Activated CD4-positive, alpha-beta T cell treated with anti-CD3 and anti-CD28 coated beads, Interleukin-2, amount 10 ng/mL, durations not matched to agents 24 days and 14 days (primary cell): Measurements from ENCODE around the gene GBGT1. TPM values are rescaled to one million over a fixed set of nuclear protein-coding genes. Genes with fewer than 3 reads are reported as not detected.

Experiments
- DNase-seq: peaks from one replicate; pipeline ENCODE4 v3.0.0; 2022
- H3K27ac Mint-ChIP-seq: one replicate; pipeline ENCODE4 v1.8.0; 2022; ENCODE audit warnings: mild to moderate bottlenecking, mixed read lengths
- H3K27me3 Mint-ChIP-seq: one replicate; pipeline ENCODE4 v1.8.0; 2022; ENCODE audit warnings: mixed read lengths
- H3K36me3 Mint-ChIP-seq: one replicate; pipeline ENCODE4 v1.8.0; 2022; ENCODE audit warnings: low read depth, mild to moderate bottlenecking, mixed read lengths
- H3K4me1 Mint-ChIP-seq: one replicate; pipeline ENCODE4 v1.8.0; 2021; ENCODE audit warnings: mixed read lengths
- H3K4me3 Mint-ChIP-seq: one replicate; pipeline ENCODE4 v1.8.0; 2022; ENCODE audit warnings: mild to moderate bottlenecking, moderate library complexity, mixed read lengths
- H3K9me3 Mint-ChIP-seq: one replicate; pipeline ENCODE4 v1.8.0; 2021; ENCODE audit warnings: mixed read lengths
- intact Hi-C: fragments of 100-400 bp; cut with micrococcal nuclease; formaldehyde crosslinking; loops from one replicate; pipeline ENCODE4 v1.15.1; 2023
- total RNA-seq: library from RNA; stranded (reverse); gene quantifications from 2 replicates; pipeline ENCODE4 v1.2.3, GENCODE V29; 2022

Gene GBGT1
- total RNA-seq, 1 donor from 2014 or later, result 8.2 TPM

- no peak for DNase-seq
- Mint-ChIP-seq H3K27me3 (no peaks in the 10 kb centered on the region), H3K9me3 (no peaks in the 10 kb centered on the region), H3K4me3 (no peak overlapping the region), H3K36me3 (peaks cover 17% of the 10 kb centered on the region), H3K4me1 (peaks cover 63% of the 10 kb centered on the region), H3K27ac (peak overlapping the region; percentile 100)
- intact Hi-C loops, result loop anchor here (10.0 kb wide), 1 partner anchor 265 kb away; the partner anchor contains the start of genes AK8 and SPACA9
Measured at GRCh38 chr9:133139246-133140173, 24.2 kb downstream of the GBGT1 start.

GRCh38 chr9:133137451-133138231 is 26.1 kb downstream of the GBGT1 start:
- Mint-ChIP-seq H3K4me1 (peaks cover 63% of the 10 kb centered on the region), H3K36me3 (peaks cover 14% of the 10 kb centered on the region), H3K4me3 (peak overlapping the region; percentile 72), H3K27ac (peak overlapping the region; percentile 100), H3K9me3 (no peaks in the 10 kb centered on the region), H3K27me3 (no peaks in the 10 kb centered on the region)
- intact Hi-C loops, result no loop called here
- DNase-seq, result peak; percentile 85

DNA sequence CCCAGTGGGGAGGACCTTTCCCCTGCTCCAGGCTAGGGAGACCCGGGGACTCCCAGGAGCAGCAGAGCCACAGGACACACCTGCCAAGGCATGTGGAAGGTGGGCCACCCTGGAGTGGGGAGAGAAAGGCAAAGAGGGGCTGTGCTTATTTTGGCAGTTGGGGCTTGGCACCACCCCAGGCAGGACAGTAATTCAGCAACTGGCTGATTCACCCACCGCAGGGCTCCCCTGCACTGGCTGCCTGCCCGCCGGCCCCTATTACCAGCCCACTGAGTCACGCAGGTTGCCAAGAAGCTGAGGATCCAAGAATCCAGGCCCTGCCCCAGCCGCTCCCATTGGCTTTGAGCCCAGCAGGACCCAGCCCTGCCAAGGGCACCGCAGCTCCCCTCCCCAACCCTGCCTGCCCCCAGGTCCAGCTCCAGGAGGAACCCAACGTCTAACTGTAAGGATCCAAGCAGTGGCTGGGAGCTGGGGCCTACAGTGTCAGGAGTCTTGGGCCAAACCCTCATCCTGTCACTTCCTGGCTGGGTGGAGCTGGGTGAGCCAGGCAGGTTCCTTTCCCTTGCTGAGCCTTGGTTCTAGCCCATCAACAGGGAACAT is 28.5 kb downstream of the GBGT1 start:
- H3K27me3 Mint-ChIP-seq, result no peaks in the 10 kb centered on the region
- intact Hi-C loops, result no loop called here
- no peaks in the 10 kb centered on the region for H3K9me3 Mint-ChIP-seq
- H3K27ac Mint-ChIP-seq, result peak overlapping the region; percentile 100
- peak overlapping the region; percentile 74 for H3K4me3 Mint-ChIP-seq
- H3K36me3 Mint-ChIP-seq, result peaks cover 19% of the 10 kb centered on the region
- peaks cover 60% of the 10 kb centered on the region for H3K4me1 Mint-ChIP-seq
- peak; percentile 83 for DNase-seq

GRCh38 chr9:133134388-133135145 is 29.1 kb downstream of the GBGT1 start:
- Mint-ChIP-seq H3K27ac (peak overlapping the region; percentile 100), H3K4me3 (peak overlapping the region; percentile 68), H3K36me3 (peaks cover 19% of the 10 kb centered on the region), H3K4me1 (peaks cover 60% of the 10 kb centered on the region), H3K9me3 (no peaks in the 10 kb centered on the region), H3K27me3 (no peaks in the 10 kb centered on the region)
- intact Hi-C loops, result no loop called here
- no peak for DNase-seq

DNA sequence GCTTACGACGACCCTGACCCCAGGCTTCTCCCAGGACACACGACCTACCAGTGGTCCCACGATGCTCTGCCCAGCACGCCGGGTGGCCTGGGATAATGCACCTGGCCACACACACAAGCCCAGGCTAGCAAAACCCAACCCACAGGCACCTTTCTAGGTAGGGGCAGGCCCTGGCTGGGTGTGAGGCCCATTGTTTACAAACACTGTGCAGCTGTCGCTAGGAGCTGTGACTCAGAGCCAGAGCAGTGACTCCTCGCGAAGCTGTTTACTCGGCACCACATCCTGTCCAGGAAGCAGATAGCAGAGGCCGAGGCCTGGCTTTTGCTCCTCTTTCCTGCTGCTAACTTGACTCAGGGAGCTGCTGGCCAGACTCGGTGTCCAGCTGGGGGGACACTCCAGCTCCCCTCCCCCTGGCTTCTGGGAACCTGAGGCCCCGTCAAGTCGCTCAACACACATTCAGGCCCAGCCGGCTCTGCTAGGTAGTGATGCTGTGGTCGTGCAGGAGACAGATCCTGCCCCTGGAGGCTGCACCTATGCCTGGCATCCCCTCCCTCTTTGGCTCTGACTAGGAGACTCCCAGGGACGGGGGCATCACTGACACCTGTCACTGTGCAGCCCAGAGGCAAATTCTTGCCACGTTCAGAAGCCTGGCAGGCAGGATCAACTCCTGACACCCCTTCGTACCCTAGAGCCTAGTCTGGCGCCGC is 29.9 kb downstream of the GBGT1 start:
- peak overlapping the region; percentile 68 for H3K4me3 Mint-ChIP-seq
- DNase-seq, result peak; percentile 97
- intact Hi-C loops, result loop anchor here (1.0 to 2.0 kb wide), 3 partner anchors 10 to 19 kb away; partner anchors contain the start of gene RALGDS
- peak overlapping the region; percentile 100 for H3K27ac Mint-ChIP-seq
- peaks cover 18% of the 10 kb centered on the region for H3K36me3 Mint-ChIP-seq
- no peaks in the 10 kb centered on the region for H3K9me3 Mint-ChIP-seq
- H3K4me1 Mint-ChIP-seq, result peaks cover 61% of the 10 kb centered on the region
- H3K27me3 Mint-ChIP-seq, result no peaks in the 10 kb centered on the region

GRCh38 chr9:133132174-133132573 is 31.5 kb downstream of the GBGT1 start:
- no peak for DNase-seq
- peak overlapping the region; percentile 100 for H3K27ac Mint-ChIP-seq
- peaks cover 23% of the 10 kb centered on the region for H3K36me3 Mint-ChIP-seq
- H3K4me3 Mint-ChIP-seq, result peak overlapping the region; percentile 85
- intact Hi-C loops, result loop anchor here (2.0 kb wide), 1 partner anchor 17 kb away; no protein-coding TSS in a partner anchor
- peaks cover 54% of the 10 kb centered on the region for H3K4me1 Mint-ChIP-seq
- no peaks in the 10 kb centered on the region for H3K27me3 Mint-ChIP-seq
- H3K9me3 Mint-ChIP-seq, result no peaks in the 10 kb centered on the region

DNA sequence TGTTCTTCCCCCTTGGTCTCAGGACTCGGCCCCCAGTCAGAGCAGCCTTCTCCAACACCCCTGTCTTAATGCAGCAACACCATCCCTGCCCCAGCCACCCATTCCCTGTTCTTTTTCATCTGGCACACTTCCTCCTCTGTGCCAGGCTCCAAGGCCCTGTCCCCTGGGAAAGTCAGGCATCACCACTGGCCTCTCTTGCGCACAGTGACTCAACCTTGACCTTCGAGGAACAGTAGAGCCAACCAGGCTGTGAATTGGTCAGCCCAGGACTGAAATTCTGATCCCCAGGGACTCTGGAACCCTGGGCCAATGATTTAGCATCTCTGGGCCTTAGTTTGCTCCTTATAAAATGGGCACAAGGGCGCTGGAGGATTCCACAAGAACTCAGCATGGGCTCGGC is 32.2 kb downstream of the GBGT1 start:
- Mint-ChIP-seq H3K4me3 (peak overlapping the region; percentile 85), H3K4me1 (peaks cover 52% of the 10 kb centered on the region), H3K36me3 (peaks cover 23% of the 10 kb centered on the region)

DNA sequence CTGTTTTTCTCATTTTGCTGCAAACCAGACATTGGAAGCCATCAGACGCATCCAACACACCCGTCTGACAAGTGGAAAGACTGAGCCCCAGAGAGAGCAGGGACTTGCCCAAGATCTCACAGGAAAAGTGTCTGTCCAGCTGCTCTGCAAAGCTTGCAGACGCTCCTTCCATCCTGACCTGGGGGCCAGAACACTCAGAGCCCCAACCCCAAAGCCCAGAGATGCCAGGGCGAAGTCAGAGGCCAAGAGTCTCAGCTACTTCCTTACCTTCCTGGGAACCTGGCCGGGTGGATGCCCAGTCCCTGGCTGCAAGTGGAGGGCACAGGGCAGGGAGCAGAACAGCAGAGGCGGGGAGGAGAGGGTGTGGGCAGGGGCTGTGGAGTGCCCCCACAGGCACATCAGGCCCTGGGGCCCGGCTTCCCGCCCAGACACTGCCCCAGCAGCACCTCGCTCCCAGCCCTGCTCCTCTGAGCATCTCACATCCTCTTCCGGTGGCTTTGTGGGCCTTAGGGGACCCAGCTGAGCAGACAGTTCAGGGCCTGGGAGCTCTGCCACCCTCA is 32.9 kb downstream of the GBGT1 start:
- Mint-ChIP-seq H3K27me3 (no peaks in the 10 kb centered on the region), H3K27ac (peak overlapping the region; percentile 100), H3K4me3 (peak overlapping the region; percentile 85), H3K9me3 (no peaks in the 10 kb centered on the region), H3K36me3 (peaks cover 22% of the 10 kb centered on the region), H3K4me1 (peaks cover 53% of the 10 kb centered on the region)
- peak; percentile 87 for DNase-seq
- intact Hi-C loops, result no loop called here

More for the DNA sequence above, 32.2 kb downstream of the GBGT1 start:
- no peaks in the 10 kb centered on the region for H3K9me3 Mint-ChIP-seq
- no peak for DNase-seq
- peak overlapping the region; percentile 100 for H3K27ac Mint-ChIP-seq
- intact Hi-C loops, result no loop called here
- H3K27me3 Mint-ChIP-seq, result no peaks in the 10 kb centered on the region

DNA sequence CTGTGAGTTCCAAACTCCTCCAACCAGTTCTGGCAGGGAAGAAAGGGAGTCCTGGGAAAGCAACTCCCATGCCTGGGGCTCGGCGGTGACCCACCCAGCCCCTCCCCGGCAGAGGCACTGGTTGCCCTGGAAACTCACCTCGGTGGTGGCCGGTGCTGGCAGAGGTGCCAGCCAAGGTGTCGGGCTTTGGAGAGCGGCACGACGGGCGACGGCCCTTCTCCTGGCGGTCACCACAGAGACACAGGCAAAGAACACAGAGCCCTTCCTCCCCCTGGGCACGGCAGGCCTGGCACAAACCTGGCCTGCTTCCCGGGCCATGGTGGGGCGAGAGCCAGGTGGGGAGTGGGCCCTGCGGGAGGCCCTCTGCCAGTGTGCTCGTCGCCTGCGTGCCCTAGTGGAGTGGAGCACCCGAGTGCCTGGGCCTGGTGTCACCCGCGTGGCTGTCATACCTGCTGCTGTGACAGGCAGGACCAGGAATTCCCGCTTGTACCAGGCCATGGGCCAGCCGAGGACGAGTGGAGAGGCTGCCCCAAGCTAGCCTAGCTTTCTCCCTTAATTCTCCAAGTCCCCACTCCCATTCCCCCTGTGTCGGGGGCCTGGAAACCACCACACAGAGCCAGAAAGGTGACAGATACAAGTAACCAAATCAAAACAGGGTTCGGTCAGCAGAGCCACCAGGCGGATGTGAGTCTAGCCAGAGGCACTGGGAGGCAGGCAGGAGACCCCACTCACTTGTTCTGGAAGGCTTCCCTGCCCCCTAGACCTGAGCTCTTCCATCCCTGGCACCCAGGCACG is 34.5 kb downstream of the GBGT1 start:
- Mint-ChIP-seq H3K4me1 (peaks cover 50% of the 10 kb centered on the region), H3K27me3 (no peaks in the 10 kb centered on the region), H3K9me3 (no peaks in the 10 kb centered on the region), H3K27ac (peak overlapping the region; percentile 62), H3K4me3 (peak overlapping the region; percentile 67), H3K36me3 (peaks cover 19% of the 10 kb centered on the region)
- DNase-seq, result no peak
- intact Hi-C loops, result no loop called here

- Mint-ChIP-seq H3K9me3 (no peaks in the 10 kb centered on the region), H3K36me3 (peaks cover 20% of the 10 kb centered on the region), H3K4me1 (peaks cover 51% of the 10 kb centered on the region), H3K27me3 (no peaks in the 10 kb centered on the region), H3K27ac (peak overlapping the region; percentile 72), H3K4me3 (peak overlapping the region; percentile 59)
- DNase-seq, result no peak
- intact Hi-C loops, result no loop called here
Measured at GRCh38 chr9:133128152-133128551, 35.6 kb downstream of the GBGT1 start.

DNA sequence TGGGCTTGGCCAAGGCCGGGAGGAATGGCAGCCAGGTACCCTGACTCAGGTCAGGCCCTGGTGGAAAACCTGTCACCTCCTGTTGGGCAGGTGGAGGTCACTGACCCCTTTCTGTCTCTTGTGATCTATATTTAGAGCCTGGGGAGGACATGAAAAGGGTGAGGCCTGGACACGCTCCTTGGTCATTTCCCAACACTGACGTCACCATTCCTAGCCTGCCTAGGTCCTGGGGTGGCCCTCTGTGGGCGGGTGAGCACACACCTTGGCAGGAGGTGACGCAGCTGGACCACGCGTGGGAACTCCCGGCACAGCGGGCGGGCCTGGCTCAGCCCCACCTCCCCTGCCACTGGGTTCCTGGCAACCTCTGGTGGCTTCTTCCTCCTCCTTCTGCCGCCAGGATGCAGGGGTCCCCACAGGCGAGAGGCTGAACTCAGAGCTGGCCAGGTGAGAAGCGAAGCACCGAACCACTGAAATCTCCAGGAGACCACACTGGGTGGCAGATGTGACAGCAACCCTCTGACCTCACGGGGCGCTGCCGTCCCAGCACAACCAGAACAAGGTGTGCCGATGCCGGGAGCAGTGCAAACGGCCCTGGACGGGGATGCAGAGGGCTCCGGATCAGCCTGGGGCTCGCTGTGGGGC is 36.3 kb downstream of the GBGT1 start:
- peaks cover 50% of the 10 kb centered on the region for H3K4me1 Mint-ChIP-seq
- H3K27me3 Mint-ChIP-seq, result no peaks in the 10 kb centered on the region
- no peaks in the 10 kb centered on the region for H3K9me3 Mint-ChIP-seq
- intact Hi-C loops, result no loop called here
- H3K27ac Mint-ChIP-seq, result no peak overlapping the region
- H3K36me3 Mint-ChIP-seq, result peaks cover 20% of the 10 kb centered on the region
- no peak for DNase-seq
- H3K4me3 Mint-ChIP-seq, result peak overlapping the region; percentile 49
